Measurements from ENCODE around the gene TGFBR3. TPM values are rescaled to one million over a fixed set of nuclear protein-coding genes. Genes with fewer than 3 reads are reported as not detected.

TGFBR3 gene
- total and polyA plus RNA-seq, 9 of the 15 experiments (the other 6 are each of a cell fraction or from before 2014, with no cell fraction given): 3.6 to 32.4 (median 15.6) TPM

- TF ChIP-seq MXI1 (IDR thresholded peaks at IDR 0.05; ENCODE audit: low read depth, low read length) (0 out of 2 replicates have a peak, but pooled peaks have one; percentile 31), ZSCAN32 (CRISPR knock-in tag; IDR thresholded peaks at IDR 0.05) (no peak), PTBP1 (IDR thresholded peaks at IDR 0.05; ENCODE audit: low read depth, low read length) (no peak), E2F5 (CRISPR knock-in tag; IDR thresholded peaks at IDR 0.05) (0 out of 2 replicates have a peak, but pooled peaks have one; percentile 42), MYC (IDR thresholded peaks at IDR 0.05; ENCODE audit: low read depth, low read length) (peak; percentile 46; the same call in 1 of the 2 replicates), MYC (CRISPR knock-in tag; IDR thresholded peaks at IDR 0.05; ENCODE audit: borderline replicate concordance, low read depth) (no peak), RCOR1 (IDR thresholded peaks at IDR 0.05; ENCODE audit: borderline replicate concordance in 1 of 2, low read depth in 2 of 2, low read length in 2 of 2) (peak in 1 of 2 experiments; percentile 53; a peak in 1 of 4 replicates), ATF7 (IDR thresholded peaks at IDR 0.05) (peak; percentile 18; the same call in 1 of the 2 replicates), MEF2D (tag; conservative IDR thresholded peaks at IDR 0.05; ENCODE audit: low read depth) (0 out of 2 replicates have a peak, but pooled peaks have one; percentile 35), CBFA2T3 (IDR thresholded peaks at IDR 0.05) (peak; percentile 79), ZBTB33 (CRISPR knock-in tag; IDR thresholded peaks at IDR 0.05) (no peak), DMBX1 (CRISPR knock-in tag; IDR thresholded peaks at IDR 0.05; ENCODE audit: borderline replicate concordance) (0 out of 2 replicates have a peak, but pooled peaks have one; percentile 34), PRDM10 (IDR thresholded peaks at IDR 0.05; ENCODE audit: partially characterized antibody) (no peak), JUND (IDR thresholded peaks at IDR 0.05; ENCODE audit: borderline replicate concordance, low read depth, low read length) (no peak; the same call in 1 of the 2 replicates), JUND (tag; IDR thresholded peaks at IDR 0.05; ENCODE audit: borderline replicate concordance, low read depth, low read length) (peak; percentile 64; the same call in 1 of the 3 replicates), CBFA2T2 (conservative IDR thresholded peaks at IDR 0.05) (peak; percentile 61), SMARCE1 (IDR thresholded peaks at IDR 0.05) (0 out of 2 replicates have a peak, but pooled peaks have one; percentile 22), CCNT2 (IDR thresholded peaks at IDR 0.05; ENCODE audit: borderline replicate concordance, extremely low read depth, insufficient read length, low read depth, low read length) (peak; percentile 43), RAD21 (CRISPR knock-in tag; conservative IDR thresholded peaks at IDR 0.05 in 1 of 2, IDR thresholded peaks at IDR 0.05 in 1 of 2) (0 out of 4 replicates have a peak, but pooled peaks of 1 of the 2 experiments have one; percentile 10), DPF2 (IDR thresholded peaks at IDR 0.05) (peak; percentile 55; the same call in 1 of the 2 replicates), KDM5B (IDR thresholded peaks at IDR 0.05; ENCODE audit: insufficient replicate concordance, low read depth, low read length) (no peak)
These were observed 171.0 kb downstream of the TGFBR3 start (continued) for GRCh38 chr1:91714867-91715381.
